T-helper 1 cell treated with Interleukin-12 subunit alpha and Interleukin-12 subunit beta and Interleukin-4 antibody, amounts not matched to agents 30 μg/mL and 1 μg/mL, for 36 hours (primary cell): ENCODE data around the gene YAP1.
A peak's percentile ranks its signal among the peaks of the same experiment; 100 is the strongest.

Experiments
- H3K27ac Mint-ChIP-seq: one replicate; pipeline ENCODE4 v1.8.0; 2021; ENCODE audit warnings: mild to moderate bottlenecking, mixed read lengths
- H3K27me3 Mint-ChIP-seq: one replicate; pipeline ENCODE4 v1.8.0; 2021; ENCODE audit warnings: low read depth, mixed read lengths
- H3K36me3 Mint-ChIP-seq: one replicate; pipeline ENCODE4 v1.8.0; 2021; ENCODE audit warnings: low read depth, mixed read lengths
- H3K4me1 Mint-ChIP-seq: one replicate; pipeline ENCODE4 v1.8.0; 2021; ENCODE audit warnings: low read depth, mixed read lengths
- H3K4me3 Mint-ChIP-seq: one replicate; pipeline ENCODE4 v1.8.0; 2021; ENCODE audit warnings: mild to moderate bottlenecking, moderate library complexity, mixed read lengths
- H3K9me3 Mint-ChIP-seq: one replicate; pipeline ENCODE4 v1.8.0; 2021; ENCODE audit warnings: mixed read lengths

YAP1 gene

DNA sequence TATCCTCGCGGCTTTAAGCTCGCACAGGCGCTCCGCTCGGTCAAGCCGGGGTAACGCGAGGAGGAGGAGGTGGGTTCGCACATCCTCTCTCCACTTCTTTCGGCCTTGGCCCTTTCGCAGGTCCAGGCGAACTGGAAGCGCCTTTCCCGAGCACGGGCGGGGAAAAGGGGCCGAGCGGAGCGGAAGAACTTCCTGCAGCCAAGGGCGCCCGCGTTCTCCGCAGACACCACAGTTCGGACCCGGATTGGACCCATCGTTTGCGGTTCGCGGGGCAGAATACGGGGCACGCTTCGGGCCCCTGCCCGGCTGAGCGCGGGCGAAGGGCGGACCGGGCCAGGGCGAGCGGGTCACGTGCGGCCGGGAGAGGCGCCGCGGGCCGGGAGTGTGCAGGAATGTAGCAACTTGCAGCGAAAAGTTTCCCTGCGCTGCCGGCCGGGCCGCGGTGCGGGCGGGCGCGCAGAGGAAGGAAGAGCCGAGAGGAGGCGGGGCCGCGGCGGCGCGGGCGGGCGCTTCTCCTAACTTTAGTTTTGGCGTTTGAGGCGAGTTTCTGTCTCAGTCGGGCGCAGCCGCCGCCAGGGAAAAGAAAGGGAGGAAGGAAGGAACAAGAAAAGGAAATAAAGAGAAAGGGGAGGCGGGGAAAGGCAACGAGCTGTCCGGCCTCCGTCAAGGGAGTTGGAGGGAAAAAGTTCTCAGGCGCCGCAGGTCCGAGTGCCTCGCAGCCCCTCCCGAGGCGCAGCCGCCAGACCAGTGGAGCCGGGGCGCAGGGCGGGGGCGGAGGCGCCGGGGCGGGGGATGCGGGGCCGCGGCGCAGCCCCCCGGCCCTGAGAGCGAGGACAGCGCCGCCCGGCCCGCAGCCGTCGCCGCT, at the start of gene YAP1:
Gene YAP1, plus strand, starts transcription at position 552 of the 865 bp plus-strand sequence. CDS start 402 bp downstream, outside the sequence.
- H3K36me3 Mint-ChIP-seq: no peaks in the 10 kb centered on the region
- no peaks in the 10 kb centered on the region for H3K9me3 Mint-ChIP-seq
- peaks cover 59% of the 10 kb centered on the region for H3K27me3 Mint-ChIP-seq
- peak within 1 kb of the TSS; percentile 80 for H3K27ac Mint-ChIP-seq
- H3K4me1 Mint-ChIP-seq: peaks cover 8% of the 10 kb centered on the region
- peak within 1 kb of the TSS; percentile 97 for H3K4me3 Mint-ChIP-seq

GRCh38 chr11:102061276-102061675, 49.0 kb upstream of the YAP1 start:
- Mint-ChIP-seq H3K4me3 (no peak overlapping the region), H3K27me3 (peaks cover 2% of the 10 kb centered on the region), H3K9me3 (no peaks in the 10 kb centered on the region), H3K36me3 (no peaks in the 10 kb centered on the region), H3K27ac (no peak overlapping the region), H3K4me1 (no peaks in the 10 kb centered on the region)

DNA sequence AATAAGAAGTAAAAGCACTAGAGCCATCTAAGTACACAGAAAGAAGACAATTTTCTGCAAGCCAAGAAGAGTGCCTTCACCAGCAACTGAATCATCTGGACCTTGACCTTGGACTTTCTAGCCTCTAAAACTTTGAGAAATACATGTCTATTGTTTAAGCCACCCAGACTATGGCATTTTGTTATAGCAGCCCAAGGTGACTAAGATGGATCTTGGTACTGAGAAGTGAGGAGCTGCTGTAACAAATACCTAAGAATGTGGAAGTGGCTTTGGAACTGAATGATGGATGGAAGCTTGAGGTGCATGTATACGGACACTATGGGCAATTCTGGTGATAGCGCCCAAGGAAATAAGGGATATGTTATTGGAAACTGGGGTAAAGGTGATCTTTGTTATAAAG, 48.1 kb upstream of the YAP1 start:
- no peak overlapping the region for H3K4me3 Mint-ChIP-seq
- no peaks in the 10 kb centered on the region for H3K4me1 Mint-ChIP-seq
- no peaks in the 10 kb centered on the region for H3K9me3 Mint-ChIP-seq
- H3K27ac Mint-ChIP-seq: no peak overlapping the region
- H3K27me3 Mint-ChIP-seq: peaks cover 2% of the 10 kb centered on the region
- no peaks in the 10 kb centered on the region for H3K36me3 Mint-ChIP-seq

DNA sequence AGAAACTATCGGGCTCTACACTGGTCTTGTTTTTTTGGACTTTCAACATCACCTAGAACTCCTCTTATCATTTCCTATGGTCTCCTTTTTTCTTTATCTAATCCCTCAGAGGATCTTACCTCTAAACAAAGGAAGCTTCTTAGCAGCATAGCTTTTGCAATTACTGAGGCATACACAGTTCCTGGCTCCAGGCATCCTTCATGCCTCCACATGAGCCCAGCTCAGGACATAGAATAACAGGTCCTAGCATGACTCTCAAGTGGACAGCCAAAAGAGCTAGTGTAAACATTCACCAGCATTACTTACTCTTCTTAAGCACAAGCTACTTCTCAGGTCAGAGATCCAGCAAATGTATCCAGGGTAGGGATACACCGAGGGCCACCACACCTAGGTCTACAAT, 45.9 kb upstream of the YAP1 start:
- Mint-ChIP-seq H3K36me3 (no peaks in the 10 kb centered on the region), H3K9me3 (no peaks in the 10 kb centered on the region), H3K4me1 (no peaks in the 10 kb centered on the region), H3K27me3 (peaks cover 2% of the 10 kb centered on the region), H3K27ac (no peak overlapping the region), H3K4me3 (no peak overlapping the region)

DNA sequence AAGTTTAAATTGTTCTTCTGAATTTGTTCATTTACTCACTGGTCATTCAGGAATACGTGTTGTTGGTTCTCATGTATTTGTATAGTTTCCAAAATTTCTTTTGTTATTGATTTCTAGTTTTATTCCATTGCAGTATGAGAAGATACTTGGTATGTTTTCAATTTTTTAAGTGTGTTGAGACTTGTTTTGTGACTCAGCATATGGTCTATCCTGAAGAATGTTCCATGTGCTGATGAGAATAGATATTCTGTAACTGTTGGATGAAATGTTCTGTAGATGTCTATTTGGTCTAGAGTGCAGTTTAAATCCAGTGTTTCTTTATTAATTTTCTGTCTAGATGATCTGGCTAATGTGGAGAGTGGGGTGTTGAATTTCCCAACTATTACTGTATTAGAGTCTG, 39.5 kb upstream of the YAP1 start:
- no peaks in the 10 kb centered on the region for H3K4me1 Mint-ChIP-seq
- H3K9me3 Mint-ChIP-seq: peaks cover 29% of the 10 kb centered on the region
- H3K4me3 Mint-ChIP-seq: no peak overlapping the region
- H3K36me3 Mint-ChIP-seq: peaks cover 1% of the 10 kb centered on the region
- H3K27ac Mint-ChIP-seq: no peak overlapping the region
- no peaks in the 10 kb centered on the region for H3K27me3 Mint-ChIP-seq

DNA sequence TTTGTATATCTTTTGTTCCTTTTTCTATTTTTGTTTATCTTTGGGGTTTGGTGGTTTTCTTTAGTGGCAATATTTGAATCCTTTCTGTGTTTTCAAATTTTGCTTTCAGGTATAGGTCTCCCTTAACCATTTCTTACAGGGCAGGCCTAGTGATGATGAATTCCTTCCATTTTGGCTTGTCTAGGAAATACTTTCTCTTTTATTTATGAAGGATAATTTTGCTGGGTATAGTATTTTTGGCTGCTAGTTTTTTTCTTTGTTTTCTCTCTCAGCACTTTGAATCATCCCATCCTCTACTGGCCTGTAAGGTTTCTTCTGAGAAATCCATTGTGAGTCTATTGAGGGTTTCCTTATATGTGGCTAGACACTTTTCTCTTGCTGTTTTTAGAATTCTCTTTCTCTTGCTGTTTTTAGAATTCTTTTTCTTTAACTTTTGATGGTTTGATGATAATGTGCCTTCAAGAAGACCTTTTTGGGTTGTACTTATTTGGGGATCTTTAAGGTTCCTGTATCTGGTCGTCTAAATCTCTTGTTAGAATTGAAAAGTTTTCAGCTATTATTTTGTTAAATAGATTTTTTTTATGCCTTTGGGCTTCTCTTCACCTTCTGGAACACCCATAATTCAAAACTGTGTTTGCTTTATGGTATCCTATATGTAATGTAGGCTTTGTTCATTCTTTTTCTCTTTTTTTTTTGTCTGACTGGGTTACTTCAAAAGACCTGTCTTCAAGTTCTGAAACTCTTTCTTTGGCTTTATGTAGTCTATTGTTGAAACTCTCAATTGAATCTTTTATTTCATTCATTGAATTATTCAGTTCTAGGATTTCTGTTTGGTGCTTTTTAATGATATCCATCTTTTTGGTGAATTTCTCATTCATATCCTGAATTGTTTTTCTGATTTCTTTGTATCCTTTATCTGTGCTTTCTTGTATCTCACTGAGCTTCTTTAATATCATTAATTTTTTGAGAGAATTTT, 38.5 kb upstream of the YAP1 start:
- Mint-ChIP-seq H3K36me3 (peaks cover 1% of the 10 kb centered on the region), H3K27ac (no peak overlapping the region), H3K4me1 (no peaks in the 10 kb centered on the region), H3K9me3 (peaks cover 29% of the 10 kb centered on the region), H3K27me3 (no peaks in the 10 kb centered on the region), H3K4me3 (no peak overlapping the region)

GRCh38 chr11:102073253-102073652, 37.0 kb upstream of the YAP1 start:
- Mint-ChIP-seq H3K36me3 (peaks cover 1% of the 10 kb centered on the region), H3K27ac (no peak overlapping the region), H3K4me1 (no peaks in the 10 kb centered on the region), H3K4me3 (no peak overlapping the region), H3K27me3 (no peaks in the 10 kb centered on the region), H3K9me3 (peaks cover 29% of the 10 kb centered on the region)

DNA sequence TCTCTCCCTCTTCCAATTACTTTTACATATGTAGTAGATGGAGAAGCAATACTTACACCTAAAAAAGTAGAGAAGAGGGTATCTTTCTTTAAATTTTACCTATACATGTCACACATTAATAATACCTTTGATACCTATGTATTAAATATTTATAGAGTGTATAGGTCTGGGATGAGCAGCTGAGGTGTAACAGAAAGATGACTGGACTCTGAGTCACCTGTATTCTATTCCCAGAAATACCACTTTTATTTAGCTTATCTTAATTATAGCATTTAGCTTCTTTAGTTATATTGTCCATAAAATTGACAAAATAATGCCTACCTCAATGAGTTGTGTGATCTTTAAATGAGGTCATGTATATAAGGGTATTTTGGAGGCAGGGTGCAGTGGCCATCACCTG, 30.6 kb upstream of the YAP1 start:
- H3K36me3 Mint-ChIP-seq: no peaks in the 10 kb centered on the region
- H3K9me3 Mint-ChIP-seq: no peaks in the 10 kb centered on the region
- no peaks in the 10 kb centered on the region for H3K27me3 Mint-ChIP-seq
- no peak overlapping the region for H3K27ac Mint-ChIP-seq
- H3K4me1 Mint-ChIP-seq: no peaks in the 10 kb centered on the region
- H3K4me3 Mint-ChIP-seq: no peak overlapping the region

DNA sequence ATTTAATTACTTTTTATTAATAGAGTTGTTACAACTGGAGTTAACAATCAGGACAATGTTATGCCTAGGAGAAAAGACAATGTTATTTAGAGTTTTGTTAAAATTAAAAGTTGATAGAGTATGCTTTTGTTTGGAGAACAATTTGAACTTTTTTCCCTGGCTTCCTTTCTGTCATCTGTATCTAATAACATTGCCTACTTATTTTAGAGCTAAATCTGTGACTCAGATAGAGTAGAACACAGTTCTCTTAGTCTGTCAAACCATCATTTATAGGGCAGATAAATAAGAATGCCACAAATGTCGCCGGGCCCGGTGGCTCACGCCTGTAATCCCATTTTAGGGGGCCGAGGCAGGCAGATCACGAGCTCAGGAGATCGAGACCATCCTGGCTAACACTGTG, 28.9 kb upstream of the YAP1 start:
- H3K27me3 Mint-ChIP-seq: no peaks in the 10 kb centered on the region
- H3K4me1 Mint-ChIP-seq: no peaks in the 10 kb centered on the region
- H3K4me3 Mint-ChIP-seq: no peak overlapping the region
- H3K27ac Mint-ChIP-seq: no peak overlapping the region
- no peaks in the 10 kb centered on the region for H3K36me3 Mint-ChIP-seq
- H3K9me3 Mint-ChIP-seq: no peaks in the 10 kb centered on the region

DNA sequence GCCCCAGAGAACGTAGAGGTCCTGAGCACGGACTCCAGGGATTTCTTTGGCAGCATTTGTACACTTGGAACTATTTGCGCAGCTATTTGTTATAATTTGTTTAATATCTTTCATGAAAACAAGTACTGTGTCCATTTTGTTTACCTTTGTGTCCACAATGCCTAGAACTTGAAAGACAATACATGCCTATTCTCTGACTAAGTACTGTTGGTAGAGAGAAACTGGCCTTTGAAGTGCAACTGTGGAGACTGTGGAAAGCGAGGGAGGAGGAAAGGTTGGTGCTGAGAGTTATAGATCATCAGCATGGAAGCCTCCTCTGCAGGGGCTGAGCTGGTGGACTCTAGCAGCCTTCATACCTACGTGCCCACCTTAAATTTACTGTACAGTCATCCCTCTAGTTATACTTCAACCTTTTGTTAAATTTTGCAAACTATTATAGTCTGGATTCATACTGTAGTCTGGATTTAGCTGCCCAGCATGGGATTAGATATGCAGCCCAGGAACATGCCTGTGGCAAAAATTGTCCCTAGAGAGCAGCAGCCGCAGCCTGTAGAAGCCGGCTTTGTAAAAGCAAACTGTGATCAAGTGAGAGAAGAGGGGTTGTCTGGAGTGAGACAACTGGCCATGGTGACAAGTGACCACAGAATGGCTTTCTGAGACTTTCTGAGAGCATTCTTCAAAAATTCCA, 24.2 kb upstream of the YAP1 start:
- Mint-ChIP-seq H3K36me3 (no peaks in the 10 kb centered on the region), H3K27ac (no peak overlapping the region), H3K4me1 (no peaks in the 10 kb centered on the region), H3K4me3 (no peak overlapping the region), H3K27me3 (no peaks in the 10 kb centered on the region), H3K9me3 (no peaks in the 10 kb centered on the region)

- Mint-ChIP-seq H3K36me3 (no peaks in the 10 kb centered on the region), H3K27ac (no peak overlapping the region), H3K9me3 (no peaks in the 10 kb centered on the region), H3K4me3 (no peak overlapping the region), H3K4me1 (no peaks in the 10 kb centered on the region), H3K27me3 (no peaks in the 10 kb centered on the region)
Measured at GRCh38 chr11:102097186-102097585, 13.1 kb upstream of the YAP1 start.

- no peaks in the 10 kb centered on the region for H3K36me3 Mint-ChIP-seq
- no peaks in the 10 kb centered on the region for H3K9me3 Mint-ChIP-seq
- no peaks in the 10 kb centered on the region for H3K27me3 Mint-ChIP-seq
- H3K4me3 Mint-ChIP-seq: no peak overlapping the region
- H3K27ac Mint-ChIP-seq: no peak overlapping the region
- no peaks in the 10 kb centered on the region for H3K4me1 Mint-ChIP-seq
Measured at GRCh38 chr11:102099755-102100154, 10.5 kb upstream of the YAP1 start.

GRCh38 chr11:102108734-102109440, 1.4 kb upstream of the YAP1 start:
- Mint-ChIP-seq H3K27ac (no peak overlapping the region), H3K9me3 (no peaks in the 10 kb centered on the region), H3K4me1 (peaks cover 8% of the 10 kb centered on the region), H3K36me3 (no peaks in the 10 kb centered on the region), H3K4me3 (peak overlapping the region; percentile 9), H3K27me3 (peaks cover 52% of the 10 kb centered on the region)

- Mint-ChIP-seq H3K4me1 (peaks cover 8% of the 10 kb centered on the region), H3K9me3 (no peaks in the 10 kb centered on the region), H3K27me3 (peaks cover 65% of the 10 kb centered on the region), H3K4me3 (no peak overlapping the region), H3K27ac (no peak overlapping the region), H3K36me3 (no peaks in the 10 kb centered on the region)
Measured at GRCh38 chr11:102110761-102111010, 439 bp downstream of the YAP1 start.
